Measurements from ENCODE around the gene DESI1. TPM values are rescaled to one million over a fixed set of nuclear protein-coding genes. Genes with fewer than 3 reads are reported as not detected.

Gene DESI1
- polyA plus RNA-seq, 1 donor from 2014 or later, result 27.5 TPM

DNA sequence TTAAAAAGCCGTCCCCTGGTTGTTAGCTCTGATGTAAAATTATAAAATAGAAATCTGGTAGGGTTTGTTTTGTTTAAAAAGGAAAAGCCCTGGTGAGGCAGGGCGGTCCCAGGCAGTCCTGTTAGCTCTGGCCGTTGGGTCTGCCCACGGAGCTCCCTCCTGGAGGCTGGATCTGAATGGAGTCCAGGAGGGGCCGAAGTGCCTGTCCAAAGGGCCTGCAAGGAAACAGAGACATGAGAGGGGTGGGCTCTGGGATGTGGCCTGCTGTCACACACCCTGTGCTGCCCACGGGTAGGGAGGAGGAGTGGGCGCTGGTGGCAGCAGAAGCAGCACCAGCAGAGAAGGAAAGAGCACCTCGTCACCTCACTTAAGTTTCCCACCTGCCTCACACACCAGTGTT, 19.9 kb downstream of the DESI1 start:
- Histone ChIP-seq H3K79me2 (replicated peaks; ENCODE audit: insufficient read depth, low read length) (no peaks in the 10 kb centered on the region), H3K27me3 (ENCODE audit: insufficient read depth, low read depth, low read length) (no peaks in the 10 kb centered on the region), H3K27ac (ENCODE audit: low read length) (no peak overlapping the region), H3K4me2 (ENCODE audit: low read length) (no peak overlapping the region), H3K9me3 (ENCODE audit: low read length) (no peaks in the 10 kb centered on the region), H3K9me2 (ENCODE audit: insufficient read depth, low read length) (no peaks in the 10 kb centered on the region), H3K36me3 (ENCODE audit: insufficient read depth, low read length) (no peaks in the 10 kb centered on the region), H4K20me1 (ENCODE audit: insufficient read depth) (no peaks in the 10 kb centered on the region), H3K4me3 (ENCODE audit: low read length) (no peak overlapping the region), H2AFZ (ENCODE audit: low read depth, low read length) (no peak overlapping the region), H3F3A (ENCODE audit: insufficient read depth, low read length, poor library complexity, severe bottlenecking) (no peaks in the 10 kb centered on the region), H3K9ac (ENCODE audit: low read length) (no peak overlapping the region)
- TF ChIP-seq MXI1 (conservative IDR thresholded peaks at IDR 0.05; ENCODE audit: poor library complexity, severe bottlenecking), result no peak

- Histone ChIP-seq H3K4me3 (ENCODE audit: low read length) (no peak overlapping the region), H2AFZ (ENCODE audit: low read depth, low read length) (no peak overlapping the region), H3K9ac (ENCODE audit: low read length) (no peak overlapping the region), H3K79me2 (replicated peaks; ENCODE audit: insufficient read depth, low read length) (no peaks in the 10 kb centered on the region), H3K36me3 (ENCODE audit: insufficient read depth, low read length) (no peaks in the 10 kb centered on the region), H3F3A (ENCODE audit: insufficient read depth, low read length, poor library complexity, severe bottlenecking) (no peaks in the 10 kb centered on the region), H3K9me3 (ENCODE audit: low read length) (no peaks in the 10 kb centered on the region), H3K27me3 (ENCODE audit: insufficient read depth, low read depth, low read length) (no peaks in the 10 kb centered on the region), H3K27ac (ENCODE audit: low read length) (no peak overlapping the region), H3K4me2 (ENCODE audit: low read length) (no peak overlapping the region), H4K20me1 (ENCODE audit: insufficient read depth) (no peaks in the 10 kb centered on the region), H3K9me2 (ENCODE audit: insufficient read depth, low read length) (no peaks in the 10 kb centered on the region)
- TF ChIP-seq EP300 (conservative IDR thresholded peaks at IDR 0.05; ENCODE audit: poor library complexity, severe bottlenecking) (no peak), RAD21 (conservative IDR thresholded peaks at IDR 0.05) (no peak), MXI1 (conservative IDR thresholded peaks at IDR 0.05; ENCODE audit: poor library complexity, severe bottlenecking) (no peak), POLR2AphosphoS5 (IDR thresholded peaks at IDR 0.05) (no peak), TAF1 (IDR thresholded peaks at IDR 0.05; ENCODE audit: low read depth) (no peak)
- TF ChIP-seq, protein P1, sequence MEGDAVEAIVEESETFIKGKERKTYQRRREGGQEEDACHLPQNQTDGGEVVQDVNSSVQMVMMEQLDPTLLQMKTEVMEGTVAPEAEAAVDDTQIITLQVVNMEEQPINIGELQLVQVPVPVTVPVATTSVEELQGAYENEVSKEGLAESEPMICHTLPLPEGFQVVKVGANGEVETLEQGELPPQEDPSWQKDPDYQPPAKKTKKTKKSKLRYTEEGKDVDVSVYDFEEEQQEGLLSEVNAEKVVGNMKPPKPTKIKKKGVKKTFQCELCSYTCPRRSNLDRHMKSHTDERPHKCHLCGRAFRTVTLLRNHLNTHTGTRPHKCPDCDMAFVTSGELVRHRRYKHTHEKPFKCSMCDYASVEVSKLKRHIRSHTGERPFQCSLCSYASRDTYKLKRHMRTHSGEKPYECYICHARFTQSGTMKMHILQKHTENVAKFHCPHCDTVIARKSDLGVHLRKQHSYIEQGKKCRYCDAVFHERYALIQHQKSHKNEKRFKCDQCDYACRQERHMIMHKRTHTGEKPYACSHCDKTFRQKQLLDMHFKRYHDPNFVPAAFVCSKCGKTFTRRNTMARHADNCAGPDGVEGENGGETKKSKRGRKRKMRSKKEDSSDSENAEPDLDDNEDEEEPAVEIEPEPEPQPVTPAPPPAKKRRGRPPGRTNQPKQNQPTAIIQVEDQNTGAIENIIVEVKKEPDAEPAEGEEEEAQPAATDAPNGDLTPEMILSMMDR (IDR thresholded peaks at IDR 0.05; ENCODE audit: poor library complexity, severe bottlenecking), result no peak
- TF ChIP-seq, protein P2, sequence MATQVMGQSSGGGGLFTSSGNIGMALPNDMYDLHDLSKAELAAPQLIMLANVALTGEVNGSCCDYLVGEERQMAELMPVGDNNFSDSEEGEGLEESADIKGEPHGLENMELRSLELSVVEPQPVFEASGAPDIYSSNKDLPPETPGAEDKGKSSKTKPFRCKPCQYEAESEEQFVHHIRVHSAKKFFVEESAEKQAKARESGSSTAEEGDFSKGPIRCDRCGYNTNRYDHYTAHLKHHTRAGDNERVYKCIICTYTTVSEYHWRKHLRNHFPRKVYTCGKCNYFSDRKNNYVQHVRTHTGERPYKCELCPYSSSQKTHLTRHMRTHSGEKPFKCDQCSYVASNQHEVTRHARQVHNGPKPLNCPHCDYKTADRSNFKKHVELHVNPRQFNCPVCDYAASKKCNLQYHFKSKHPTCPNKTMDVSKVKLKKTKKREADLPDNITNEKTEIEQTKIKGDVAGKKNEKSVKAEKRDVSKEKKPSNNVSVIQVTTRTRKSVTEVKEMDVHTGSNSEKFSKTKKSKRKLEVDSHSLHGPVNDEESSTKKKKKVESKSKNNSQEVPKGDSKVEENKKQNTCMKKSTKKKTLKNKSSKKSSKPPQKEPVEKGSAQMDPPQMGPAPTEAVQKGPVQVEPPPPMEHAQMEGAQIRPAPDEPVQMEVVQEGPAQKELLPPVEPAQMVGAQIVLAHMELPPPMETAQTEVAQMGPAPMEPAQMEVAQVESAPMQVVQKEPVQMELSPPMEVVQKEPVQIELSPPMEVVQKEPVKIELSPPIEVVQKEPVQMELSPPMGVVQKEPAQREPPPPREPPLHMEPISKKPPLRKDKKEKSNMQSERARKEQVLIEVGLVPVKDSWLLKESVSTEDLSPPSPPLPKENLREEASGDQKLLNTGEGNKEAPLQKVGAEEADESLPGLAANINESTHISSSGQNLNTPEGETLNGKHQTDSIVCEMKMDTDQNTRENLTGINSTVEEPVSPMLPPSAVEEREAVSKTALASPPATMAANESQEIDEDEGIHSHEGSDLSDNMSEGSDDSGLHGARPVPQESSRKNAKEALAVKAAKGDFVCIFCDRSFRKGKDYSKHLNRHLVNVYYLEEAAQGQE (IDR thresholded peaks at IDR 0.05; ENCODE audit: borderline replicate concordance), result no peak
Observed at GRCh38 chr22:41598891-41599635, 21.8 kb downstream of the DESI1 start.

- Histone ChIP-seq H3F3A (ENCODE audit: insufficient read depth, low read length, poor library complexity, severe bottlenecking) (no peaks in the 10 kb centered on the region), H3K9ac (ENCODE audit: low read length) (no peak overlapping the region), H4K20me1 (ENCODE audit: insufficient read depth) (no peaks in the 10 kb centered on the region), H3K36me3 (ENCODE audit: insufficient read depth, low read length) (no peaks in the 10 kb centered on the region), H3K27ac (ENCODE audit: low read length) (no peak overlapping the region), H3K79me2 (replicated peaks; ENCODE audit: insufficient read depth, low read length) (no peaks in the 10 kb centered on the region), H3K9me2 (ENCODE audit: insufficient read depth, low read length) (no peaks in the 10 kb centered on the region), H3K9me3 (ENCODE audit: low read length) (no peaks in the 10 kb centered on the region), H2AFZ (ENCODE audit: low read depth, low read length) (no peak overlapping the region), H3K4me2 (ENCODE audit: low read length) (no peak overlapping the region), H3K4me3 (ENCODE audit: low read length) (no peak overlapping the region), H3K27me3 (ENCODE audit: insufficient read depth, low read depth, low read length) (no peaks in the 10 kb centered on the region)
- TF ChIP-seq MXI1 (conservative IDR thresholded peaks at IDR 0.05; ENCODE audit: poor library complexity, severe bottlenecking) (no peak), TAF1 (IDR thresholded peaks at IDR 0.05; ENCODE audit: low read depth) (no peak), EP300 (conservative IDR thresholded peaks at IDR 0.05; ENCODE audit: poor library complexity, severe bottlenecking) (no peak), EZH2 (IDR thresholded peaks at IDR 0.05; ENCODE audit: borderline replicate concordance, insufficient read depth, low read length, poor library complexity, severe bottlenecking) (no peak), RAD21 (conservative IDR thresholded peaks at IDR 0.05) (no peak), SMC3 (conservative IDR thresholded peaks at IDR 0.05; ENCODE audit: poor library complexity) (no peak)
- TF ChIP-seq, protein P2 (IDR thresholded peaks at IDR 0.05; ENCODE audit: borderline replicate concordance), result no peak
- TF ChIP-seq, protein P1 (IDR thresholded peaks at IDR 0.05; ENCODE audit: poor library complexity, severe bottlenecking), result no peak
Observed at GRCh38 chr22:41598081-41598480, 22.8 kb downstream of the DESI1 start.

Data from neural cell (in vitro differentiated cells).